ENCODE measurements around the gene LUM. TPM values are rescaled to one million over a fixed set of nuclear protein-coding genes. Genes with fewer than 3 reads are reported as not detected.

The LUM gene
- total RNA-seq, 2 experiments from 2014 or later, result not detected

- H3K9me3 Mint-ChIP-seq, result no peaks in the 10 kb centered on the region
- ChIA-PET POLR2A (no interaction called here), CTCF (no interaction called here)
- H3K4me1 Mint-ChIP-seq, result no peaks in the 10 kb centered on the region
- H3K27me3 Mint-ChIP-seq, result no peaks in the 10 kb centered on the region
- DNase-seq, result no peak
- H3K27ac Mint-ChIP-seq, result no peak overlapping the region
- no peaks in the 10 kb centered on the region for H3K36me3 Mint-ChIP-seq (ENCODE audit: low read depth)
- no peak overlapping the region for H3K4me3 Mint-ChIP-seq
These were observed 16.5 kb upstream of the LUM start for GRCh38 chr12:91127751-91128150.

- H3K36me3 Mint-ChIP-seq (ENCODE audit: low read depth), result no peaks in the 10 kb centered on the region
- CTCF ChIA-PET, result no interaction called here
- no peaks in the 10 kb centered on the region for H3K27me3 Mint-ChIP-seq
- no peaks in the 10 kb centered on the region for H3K4me1 Mint-ChIP-seq
- H3K9me3 Mint-ChIP-seq, result no peaks in the 10 kb centered on the region
- H3K27ac Mint-ChIP-seq, result no peak overlapping the region
- no peak for DNase-seq
- H3K4me3 Mint-ChIP-seq, result no peak overlapping the region
- POLR2A ChIA-PET, result no interaction called here
These were observed 16.0 kb upstream of the LUM start for GRCh38 chr12:91127306-91127705.

- Mint-ChIP-seq H3K9me3 (no peaks in the 10 kb centered on the region), H3K27me3 (no peaks in the 10 kb centered on the region), H3K4me3 (no peak overlapping the region), H3K4me1 (no peaks in the 10 kb centered on the region), H3K36me3 (ENCODE audit: low read depth) (no peaks in the 10 kb centered on the region), H3K27ac (no peak overlapping the region)
- CTCF ChIA-PET, result no interaction called here
- DNase-seq, result no peak
- POLR2A ChIA-PET, result no interaction called here
These were observed 15.2 kb upstream of the LUM start for GRCh38 chr12:91126516-91126915.

- no peaks in the 10 kb centered on the region for H3K4me1 Mint-ChIP-seq
- H3K27me3 Mint-ChIP-seq, result no peaks in the 10 kb centered on the region
- H3K36me3 Mint-ChIP-seq (ENCODE audit: low read depth), result no peaks in the 10 kb centered on the region
- H3K4me3 Mint-ChIP-seq, result no peak overlapping the region
- DNase-seq, result no peak
- ChIA-PET CTCF (no interaction called here), POLR2A (no interaction called here)
- H3K27ac Mint-ChIP-seq, result no peak overlapping the region
- no peaks in the 10 kb centered on the region for H3K9me3 Mint-ChIP-seq
These were observed 12.1 kb upstream of the LUM start for GRCh38 chr12:91123236-91123916.

GRCh38 chr12:91120781-91121180, 9.5 kb upstream of the LUM start:
- H3K9me3 Mint-ChIP-seq, result no peaks in the 10 kb centered on the region
- H3K27ac Mint-ChIP-seq, result no peak overlapping the region
- no peaks in the 10 kb centered on the region for H3K27me3 Mint-ChIP-seq
- H3K4me1 Mint-ChIP-seq, result no peaks in the 10 kb centered on the region
- H3K4me3 Mint-ChIP-seq, result no peak overlapping the region
- ChIA-PET CTCF (no interaction called here), POLR2A (no interaction called here)
- no peaks in the 10 kb centered on the region for H3K36me3 Mint-ChIP-seq (ENCODE audit: low read depth)
- no peak for DNase-seq

GRCh38 chr12:91119089-91119488, 7.8 kb upstream of the LUM start:
- POLR2A ChIA-PET, result no interaction called here
- no peaks in the 10 kb centered on the region for H3K4me1 Mint-ChIP-seq
- H3K4me3 Mint-ChIP-seq, result no peak overlapping the region
- no peaks in the 10 kb centered on the region for H3K27me3 Mint-ChIP-seq
- H3K9me3 Mint-ChIP-seq, result no peaks in the 10 kb centered on the region
- CTCF ChIA-PET, result no interaction called here
- no peaks in the 10 kb centered on the region for H3K36me3 Mint-ChIP-seq (ENCODE audit: low read depth)
- DNase-seq, result no peak
- no peak overlapping the region for H3K27ac Mint-ChIP-seq

GRCh38 chr12:91113621-91114020, 2.3 kb upstream of the LUM start:
- no peak overlapping the region for H3K27ac Mint-ChIP-seq
- H3K9me3 Mint-ChIP-seq, result no peaks in the 10 kb centered on the region
- ChIA-PET POLR2A (no interaction called here), CTCF (no interaction called here)
- H3K27me3 Mint-ChIP-seq, result no peaks in the 10 kb centered on the region
- H3K4me1 Mint-ChIP-seq, result no peaks in the 10 kb centered on the region
- DNase-seq, result no peak
- no peaks in the 10 kb centered on the region for H3K36me3 Mint-ChIP-seq (ENCODE audit: low read depth)
- H3K4me3 Mint-ChIP-seq, result no peak overlapping the region

GRCh38 chr12:91110311-91110924, 876 bp downstream of the LUM start:
- Mint-ChIP-seq H3K36me3 (ENCODE audit: low read depth) (no peaks in the 10 kb centered on the region), H3K4me3 (no peak overlapping the region), H3K27ac (no peak overlapping the region), H3K9me3 (no peaks in the 10 kb centered on the region), H3K27me3 (no peaks in the 10 kb centered on the region), H3K4me1 (no peaks in the 10 kb centered on the region)
- ChIA-PET CTCF (no interaction called here), POLR2A (no interaction called here)
- DNase-seq, result no peak

GRCh38 chr12:91109581-91110310, 1.5 kb downstream of the LUM start:
- Mint-ChIP-seq H3K4me3 (no peak overlapping the region), H3K27me3 (no peaks in the 10 kb centered on the region), H3K9me3 (no peaks in the 10 kb centered on the region), H3K36me3 (ENCODE audit: low read depth) (no peaks in the 10 kb centered on the region), H3K27ac (no peak overlapping the region), H3K4me1 (no peaks in the 10 kb centered on the region)
- ChIA-PET CTCF (no interaction called here), POLR2A (no interaction called here)
- DNase-seq, result no peak

GRCh38 chr12:91109148-91109564, 2.1 kb downstream of the LUM start:
- POLR2A ChIA-PET, result no interaction called here
- Mint-ChIP-seq H3K27me3 (no peaks in the 10 kb centered on the region), H3K9me3 (no peaks in the 10 kb centered on the region), H3K36me3 (ENCODE audit: low read depth) (no peaks in the 10 kb centered on the region), H3K4me3 (no peak overlapping the region), H3K4me1 (no peaks in the 10 kb centered on the region), H3K27ac (no peak overlapping the region)
- CTCF ChIA-PET, result no interaction called here
- DNase-seq, result peak; percentile 60

GRCh38 chr12:91108196-91108755, 3.0 kb downstream of the LUM start:
- CTCF ChIA-PET, result no interaction called here
- Mint-ChIP-seq H3K36me3 (ENCODE audit: low read depth) (no peaks in the 10 kb centered on the region), H3K27me3 (no peaks in the 10 kb centered on the region), H3K4me1 (no peaks in the 10 kb centered on the region), H3K9me3 (no peaks in the 10 kb centered on the region), H3K4me3 (no peak overlapping the region), H3K27ac (no peak overlapping the region)
- no peak for DNase-seq
- POLR2A ChIA-PET, result no interaction called here

- Mint-ChIP-seq H3K4me3 (no peak overlapping the region), H3K36me3 (ENCODE audit: low read depth) (no peaks in the 10 kb centered on the region), H3K9me3 (no peaks in the 10 kb centered on the region), H3K27me3 (no peaks in the 10 kb centered on the region), H3K27ac (no peak overlapping the region), H3K4me1 (no peaks in the 10 kb centered on the region)
- ChIA-PET POLR2A (no interaction called here), CTCF (no interaction called here)
- no peak for DNase-seq
These were observed 5.0 kb downstream of the LUM start for GRCh38 chr12:91106283-91106682.

- H3K4me1 Mint-ChIP-seq, result no peaks in the 10 kb centered on the region
- H3K27ac Mint-ChIP-seq, result no peak overlapping the region
- no peak overlapping the region for H3K4me3 Mint-ChIP-seq
- DNase-seq, result no peak
- no peaks in the 10 kb centered on the region for H3K9me3 Mint-ChIP-seq
- H3K36me3 Mint-ChIP-seq (ENCODE audit: low read depth), result no peaks in the 10 kb centered on the region
- ChIA-PET CTCF (no interaction called here), POLR2A (no interaction called here)
- H3K27me3 Mint-ChIP-seq, result no peaks in the 10 kb centered on the region
These were observed 5.5 kb downstream of the LUM start for GRCh38 chr12:91105807-91106206.

Measured in activated CD4-positive, alpha-beta T cell treated with anti-CD3 and anti-CD28 coated beads, Interleukin-2, amount 10 ng/mL, durations not matched to agents 7 days and 5 days (primary cell).